Muscle layer of colon (tissue), 2 donors: ENCODE data around the gene GTF3C5.

ENCODE experiments used
- H3K27ac ChIP-seq: one replicate; pipeline ENCODE4 v1.7.0; 2013; ENCODE audit warnings: low read depth, mild to moderate bottlenecking, low read length, moderate library complexity
- H3K27me3 ChIP-seq, 2 donors: one replicate each; pipeline ENCODE4 v1.7.0; 2013; ENCODE audit warnings: low read length in 2 of 2, mild to moderate bottlenecking in 2 of 2; ENCODE audit not compliant: insufficient read depth in 2 of 2, control insufficient read depth in 1 of 2
- H3K36me3 ChIP-seq: one replicate; pipeline ENCODE4 v1.7.0; 2013; ENCODE audit warnings: mild to moderate bottlenecking, low read length; ENCODE audit not compliant: insufficient read depth
- H3K4me1 ChIP-seq: one replicate; pipeline ENCODE4 v1.7.0; 2013; ENCODE audit warnings: mild to moderate bottlenecking, low read length; ENCODE audit not compliant: insufficient read depth
- H3K4me3 ChIP-seq, 2 donors: one replicate each; pipeline ENCODE4 v1.7.0; 2013; ENCODE audit warnings: low read length in 2 of 2, low read depth in 1 of 2, mild to moderate bottlenecking in 1 of 2, moderate library complexity in 1 of 2
- H3K9ac ChIP-seq: one replicate; pipeline ENCODE4 v1.7.0; 2013; ENCODE audit warnings: low read length
- H3K9me3 ChIP-seq: one replicate; pipeline ENCODE4 v1.7.0; 2013; ENCODE audit warnings: mild to moderate bottlenecking, low read length
- donor health status: abdominal sarcoma.
- donor health status: Adenocarcinoma of cecum.

GTF3C5 gene, protein sequence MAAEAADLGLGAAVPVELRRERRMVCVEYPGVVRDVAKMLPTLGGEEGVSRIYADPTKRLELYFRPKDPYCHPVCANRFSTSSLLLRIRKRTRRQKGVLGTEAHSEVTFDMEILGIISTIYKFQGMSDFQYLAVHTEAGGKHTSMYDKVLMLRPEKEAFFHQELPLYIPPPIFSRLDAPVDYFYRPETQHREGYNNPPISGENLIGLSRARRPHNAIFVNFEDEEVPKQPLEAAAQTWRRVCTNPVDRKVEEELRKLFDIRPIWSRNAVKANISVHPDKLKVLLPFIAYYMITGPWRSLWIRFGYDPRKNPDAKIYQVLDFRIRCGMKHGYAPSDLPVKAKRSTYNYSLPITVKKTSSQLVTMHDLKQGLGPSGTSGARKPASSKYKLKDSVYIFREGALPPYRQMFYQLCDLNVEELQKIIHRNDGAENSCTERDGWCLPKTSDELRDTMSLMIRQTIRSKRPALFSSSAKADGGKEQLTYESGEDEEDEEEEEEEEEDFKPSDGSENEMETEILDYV

GRCh38 chr9:133030317-133031129 lies at the start of gene GTF3C5:
TSS of gene GTF3C5 (plus strand) at chr9:133030997. CDS start at chr9:133031012, 15 bp downstream.
- Histone ChIP-seq H3K36me3 (peaks cover 7% of the 10 kb centered on the region), H3K9me3 (no peaks in the 10 kb centered on the region), H3K9ac (peak within 1 kb of the TSS; percentile 95), H3K4me1 (peaks cover 35% of the 10 kb centered on the region), H3K27me3 (no peaks in the 10 kb centered on the region), H3K27ac (peak within 1 kb of the TSS; percentile 93), H3K4me3 (peak within 1 kb of the TSS; percentile 98 to 99)

GRCh38 chr9:132982458-132982857 lies 48.3 kb upstream of the GTF3C5 start:
- Histone ChIP-seq H3K4me3 (no peak overlapping the region), H3K36me3 (no peaks in the 10 kb centered on the region), H3K4me1 (no peaks in the 10 kb centered on the region), H3K27me3 (peaks cover 16 to 29% of the 10 kb centered on the region in 2 donors), H3K9me3 (no peaks in the 10 kb centered on the region), H3K27ac (no peak overlapping the region), H3K9ac (no peak overlapping the region)

GRCh38 chr9:132983491-132984201 lies 47.2 kb upstream of the GTF3C5 start:
- no peak overlapping the region for H3K4me3 ChIP-seq

DNA sequence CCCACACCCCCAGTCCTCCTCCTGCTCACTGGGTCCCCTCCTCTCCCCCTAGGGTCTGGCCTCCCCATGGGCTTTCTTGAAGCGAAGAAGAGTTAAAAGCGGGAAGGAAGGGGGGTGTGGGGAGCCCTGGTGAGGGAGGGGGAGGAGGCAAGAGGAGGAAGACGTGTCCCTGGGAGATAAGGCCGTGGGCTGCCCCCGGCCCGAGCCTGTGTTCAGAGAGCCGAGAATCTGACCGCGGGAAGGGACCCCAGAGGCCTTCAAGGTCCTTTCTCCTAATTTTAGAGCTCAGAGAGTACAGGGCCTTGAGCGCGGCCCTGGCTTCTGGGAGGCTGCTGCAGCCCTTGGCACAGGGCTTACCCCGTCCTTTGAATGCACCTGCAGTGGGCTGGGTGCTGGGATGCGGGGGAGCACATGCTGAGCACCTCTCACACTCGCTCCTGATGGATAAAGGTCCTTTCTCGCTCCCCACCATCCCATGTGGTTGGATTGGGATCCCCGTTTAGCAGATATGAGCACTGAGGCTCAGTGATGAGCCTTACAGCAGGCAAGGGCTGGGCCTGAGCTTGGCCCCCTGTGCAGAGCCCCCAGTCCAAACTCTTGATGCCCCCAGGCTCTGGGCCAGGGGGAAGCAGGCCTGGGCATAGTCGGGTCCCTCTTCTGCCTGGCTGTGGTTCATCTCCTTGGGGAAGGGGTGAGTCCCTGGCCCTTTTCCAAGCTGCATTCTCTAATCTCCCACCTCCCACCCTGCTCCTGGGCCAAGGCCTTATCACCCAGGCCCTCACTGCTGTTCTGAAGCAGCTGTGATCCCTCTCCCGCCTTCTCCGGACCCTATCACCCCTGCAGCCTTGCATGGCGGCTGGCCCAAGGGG lies 46.4 kb upstream of the GTF3C5 start:
- Histone ChIP-seq H3K27ac (no peak overlapping the region), H3K9ac (no peak overlapping the region), H3K27me3 (peaks cover 3 to 12% of the 10 kb centered on the region in 2 donors), H3K9me3 (no peaks in the 10 kb centered on the region), H3K4me3 (no peak overlapping the region), H3K36me3 (no peaks in the 10 kb centered on the region), H3K4me1 (no peaks in the 10 kb centered on the region)

More at GRCh38 chr9:132983491-132984201, 47.2 kb upstream of the GTF3C5 start:
- H3K27me3 ChIP-seq, result peaks cover 7 to 17% of the 10 kb centered on the region in 2 donors
- no peaks in the 10 kb centered on the region for H3K4me1 ChIP-seq
- H3K9me3 ChIP-seq, result no peaks in the 10 kb centered on the region
- no peaks in the 10 kb centered on the region for H3K36me3 ChIP-seq
- no peak overlapping the region for H3K9ac ChIP-seq
- no peak overlapping the region for H3K27ac ChIP-seq

GRCh38 chr9:132985071-132985350 lies 45.8 kb upstream of the GTF3C5 start:
- Histone ChIP-seq H3K9me3 (no peaks in the 10 kb centered on the region), H3K27me3 (peaks cover 0 to 7% of the 10 kb centered on the region in 2 donors), H3K36me3 (no peaks in the 10 kb centered on the region), H3K27ac (no peak overlapping the region), H3K4me1 (no peaks in the 10 kb centered on the region), H3K4me3 (no peak overlapping the region), H3K9ac (no peak overlapping the region)

DNA sequence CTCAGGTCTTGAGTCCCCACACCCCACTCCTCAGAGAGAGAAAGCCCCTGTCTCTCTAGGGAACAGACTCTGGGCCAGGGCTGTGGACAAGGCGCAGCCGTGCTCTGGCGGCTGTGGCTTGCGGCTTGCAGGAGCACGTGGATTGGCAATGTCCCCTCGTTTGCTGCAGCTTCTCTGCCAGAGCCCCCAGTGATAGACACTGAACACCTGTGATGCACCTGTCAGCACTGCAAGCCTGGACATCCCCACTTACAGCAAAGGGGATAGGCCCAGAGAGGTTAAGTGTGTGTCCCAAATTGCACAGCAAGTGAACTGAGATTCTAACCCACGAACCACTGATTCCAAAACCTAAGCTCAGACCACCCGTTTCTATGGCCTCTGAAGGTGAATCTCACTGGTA lies 45.3 kb upstream of the GTF3C5 start:
- Histone ChIP-seq H3K4me3 (no peak overlapping the region), H3K36me3 (no peaks in the 10 kb centered on the region), H3K27ac (no peak overlapping the region), H3K27me3 (peaks cover 0 to 7% of the 10 kb centered on the region in 2 donors), H3K4me1 (no peaks in the 10 kb centered on the region), H3K9me3 (no peaks in the 10 kb centered on the region), H3K9ac (no peak overlapping the region)

DNA sequence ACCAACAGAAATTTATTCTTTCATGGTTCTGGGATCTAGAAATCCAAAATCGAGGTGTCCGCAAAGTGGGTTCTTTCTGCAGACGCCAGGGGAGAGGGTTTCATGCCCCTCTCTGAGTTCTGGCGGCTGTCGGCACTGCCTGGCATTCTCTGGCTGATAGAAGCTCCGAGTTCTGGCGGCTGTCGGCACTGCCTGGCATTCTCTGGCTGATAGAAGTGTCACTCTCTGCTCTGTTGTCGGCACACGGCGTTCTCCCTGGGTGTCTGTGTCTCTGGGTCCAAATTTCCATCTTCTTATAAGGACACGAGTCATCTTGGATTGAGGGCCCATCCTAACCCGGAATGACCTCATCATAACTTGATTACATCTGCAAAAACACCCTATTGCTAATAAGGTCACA lies 44.7 kb upstream of the GTF3C5 start:
- H3K9ac ChIP-seq, result no peak overlapping the region
- no peaks in the 10 kb centered on the region for H3K36me3 ChIP-seq
- H3K27ac ChIP-seq, result no peak overlapping the region
- no peaks in the 10 kb centered on the region for H3K9me3 ChIP-seq
- no peaks in the 10 kb centered on the region for H3K4me1 ChIP-seq
- H3K4me3 ChIP-seq, result no peak overlapping the region
- H3K27me3 ChIP-seq, result peaks cover 0 to 12% of the 10 kb centered on the region in 2 donors

DNA sequence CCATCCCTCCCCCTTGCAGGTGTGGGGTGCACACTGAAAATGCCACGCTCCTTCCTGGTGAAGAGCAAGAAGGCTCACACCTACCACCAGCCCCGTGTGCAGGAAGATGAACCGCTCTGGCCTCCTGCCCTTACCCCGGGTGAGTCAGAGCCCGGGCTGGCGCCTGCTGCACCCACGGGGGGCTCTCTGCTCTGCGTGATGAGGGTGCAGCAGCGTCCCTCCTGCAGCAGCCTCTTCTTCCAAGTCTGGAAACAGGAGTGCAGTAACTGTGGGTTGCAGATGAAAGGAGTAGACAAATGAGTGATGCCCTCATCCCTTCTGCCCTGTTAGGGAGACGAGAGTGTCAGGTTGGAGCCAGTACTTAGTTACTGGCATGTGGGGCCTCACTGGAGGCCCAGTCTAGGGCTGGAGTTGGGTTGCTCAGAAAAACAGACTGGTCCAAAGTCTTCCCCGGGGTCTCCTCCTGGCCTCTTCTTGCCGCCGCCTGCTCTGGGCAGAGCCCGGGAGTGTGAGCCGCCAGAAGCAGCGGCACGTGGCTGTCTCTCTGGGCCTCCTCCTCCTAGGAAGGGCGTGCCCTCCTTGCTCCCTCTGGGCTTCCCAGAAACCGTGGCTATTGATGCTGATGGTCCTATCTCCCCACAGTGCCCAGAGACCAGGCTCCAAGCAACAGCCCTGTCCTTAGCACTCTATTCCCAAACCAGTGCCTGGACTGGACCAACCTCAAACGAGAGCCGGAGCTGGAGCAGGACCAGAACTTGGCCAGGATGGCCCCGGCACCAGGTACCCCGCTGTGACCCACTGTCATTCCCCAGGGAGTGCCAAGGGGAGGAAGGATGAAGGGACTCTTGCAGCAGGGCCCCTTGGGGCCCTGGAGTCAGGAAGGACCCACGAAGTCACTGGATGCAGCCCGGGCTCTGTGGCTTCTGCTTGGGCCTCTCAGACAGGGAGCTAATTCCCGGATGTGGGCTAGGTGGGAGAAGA lies 43.9 kb upstream of the GTF3C5 start:
- Histone ChIP-seq H3K9ac (no peak overlapping the region), H3K4me1 (no peaks in the 10 kb centered on the region), H3K27ac (no peak overlapping the region), H3K36me3 (no peaks in the 10 kb centered on the region), H3K4me3 (no peak overlapping the region), H3K27me3 (peaks cover 0 to 18% of the 10 kb centered on the region in 2 donors), H3K9me3 (no peaks in the 10 kb centered on the region)

GRCh38 chr9:132988244-132989013 lies 42.4 kb upstream of the GTF3C5 start:
- no peaks in the 10 kb centered on the region for H3K4me1 ChIP-seq
- no peaks in the 10 kb centered on the region for H3K36me3 ChIP-seq
- no peak overlapping the region for H3K9ac ChIP-seq
- H3K27me3 ChIP-seq, result peaks cover 0 to 22% of the 10 kb centered on the region in 2 donors
- H3K27ac ChIP-seq, result no peak overlapping the region
- no peaks in the 10 kb centered on the region for H3K9me3 ChIP-seq
- no peak overlapping the region for H3K4me3 ChIP-seq
